Testis (tissue), 2 donors: ENCODE results near the gene GZF1.

Experiments used
- POLR2A ChIP-seq: fragments of 450-650 bp; IDR thresholded peaks from one replicate; pipeline ENCODE4 v1.6.1; 2017; ENCODE audit warnings: antibody characterized with exemption, mild to moderate bottlenecking, moderate library complexity
- TF ChIP-seq, protein P1 (sequence below), 3 experiments: fragments of 450-650 bp in 2 of 3; fragments of 200-600 bp in 1 of 3; sonication (generic) in 1 of 3; IDR thresholded peaks; one replicate each; pipeline ENCODE4 v1.5.1; 2016 to 2019; ENCODE audit warnings: antibody characterized with exemption in 3 of 3, mild to moderate bottlenecking in 2 of 3, moderate library complexity in 1 of 3

DNA sequence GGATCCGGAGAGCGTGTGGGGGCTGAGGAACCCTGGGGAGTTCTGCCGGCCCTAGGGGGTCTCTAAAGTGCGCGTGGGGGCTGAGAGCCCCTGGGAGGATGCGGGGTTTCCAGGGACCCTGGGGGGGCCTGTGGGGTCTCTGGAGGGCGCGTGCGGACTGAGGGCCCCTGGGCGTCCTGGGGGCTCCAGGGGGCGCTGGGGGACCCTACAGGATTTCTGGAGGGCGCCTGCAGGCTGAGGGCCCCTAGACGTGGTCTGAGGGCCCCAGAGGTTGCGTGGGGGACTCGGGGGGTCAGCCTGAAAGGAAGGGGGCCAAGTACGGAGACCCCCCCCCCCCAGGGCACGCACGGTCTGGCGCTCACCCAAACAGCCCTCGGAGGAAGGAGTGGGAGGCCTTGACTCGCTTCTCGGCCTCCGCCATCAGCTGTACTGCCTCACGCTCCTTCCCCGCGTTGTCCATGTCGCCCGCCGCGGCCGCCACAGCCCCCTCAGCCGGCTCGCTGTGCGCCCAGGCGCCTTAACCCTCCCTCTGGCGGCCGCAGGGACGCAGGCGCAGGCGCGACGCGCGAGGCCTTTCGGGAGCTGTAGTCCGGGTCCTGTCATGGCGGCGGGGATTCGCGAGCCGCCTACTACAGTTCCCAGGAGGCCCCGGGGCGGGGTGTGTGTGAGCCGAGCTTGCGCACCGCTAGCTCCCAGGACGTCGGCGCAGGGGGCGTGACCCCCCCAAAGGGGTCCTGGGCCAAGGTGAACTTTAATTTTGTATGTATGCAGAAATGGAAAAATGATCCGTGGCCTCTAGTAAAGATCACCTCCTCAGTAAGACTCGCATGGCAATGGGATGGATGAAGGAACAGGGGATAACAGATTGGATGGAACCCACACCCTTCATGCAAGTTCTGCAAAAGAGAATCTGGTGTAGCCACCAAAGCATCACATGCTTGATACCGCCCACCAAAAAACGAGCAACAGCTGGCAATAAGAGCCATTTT, 59.3 kb downstream of the GZF1 start, which contains the start of gene NAPB:
- TF ChIP-seq, protein P1, sequence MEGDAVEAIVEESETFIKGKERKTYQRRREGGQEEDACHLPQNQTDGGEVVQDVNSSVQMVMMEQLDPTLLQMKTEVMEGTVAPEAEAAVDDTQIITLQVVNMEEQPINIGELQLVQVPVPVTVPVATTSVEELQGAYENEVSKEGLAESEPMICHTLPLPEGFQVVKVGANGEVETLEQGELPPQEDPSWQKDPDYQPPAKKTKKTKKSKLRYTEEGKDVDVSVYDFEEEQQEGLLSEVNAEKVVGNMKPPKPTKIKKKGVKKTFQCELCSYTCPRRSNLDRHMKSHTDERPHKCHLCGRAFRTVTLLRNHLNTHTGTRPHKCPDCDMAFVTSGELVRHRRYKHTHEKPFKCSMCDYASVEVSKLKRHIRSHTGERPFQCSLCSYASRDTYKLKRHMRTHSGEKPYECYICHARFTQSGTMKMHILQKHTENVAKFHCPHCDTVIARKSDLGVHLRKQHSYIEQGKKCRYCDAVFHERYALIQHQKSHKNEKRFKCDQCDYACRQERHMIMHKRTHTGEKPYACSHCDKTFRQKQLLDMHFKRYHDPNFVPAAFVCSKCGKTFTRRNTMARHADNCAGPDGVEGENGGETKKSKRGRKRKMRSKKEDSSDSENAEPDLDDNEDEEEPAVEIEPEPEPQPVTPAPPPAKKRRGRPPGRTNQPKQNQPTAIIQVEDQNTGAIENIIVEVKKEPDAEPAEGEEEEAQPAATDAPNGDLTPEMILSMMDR (IDR thresholded peaks at IDR 0.05): peak; percentile 46 to 89 (median 75)
- peak; percentile 90 for TF ChIP-seq POLR2A
